Measurements from ENCODE around the gene PPIB. TPM values are rescaled to one million over a fixed set of nuclear protein-coding genes. Genes with fewer than 3 reads are reported as not detected.
A peak's percentile ranks its signal among the peaks of the same experiment; 100 is the strongest.

Gene PPIB
- total RNA-seq, 1 experiment from 2014 or later, result 433 TPM

DNA sequence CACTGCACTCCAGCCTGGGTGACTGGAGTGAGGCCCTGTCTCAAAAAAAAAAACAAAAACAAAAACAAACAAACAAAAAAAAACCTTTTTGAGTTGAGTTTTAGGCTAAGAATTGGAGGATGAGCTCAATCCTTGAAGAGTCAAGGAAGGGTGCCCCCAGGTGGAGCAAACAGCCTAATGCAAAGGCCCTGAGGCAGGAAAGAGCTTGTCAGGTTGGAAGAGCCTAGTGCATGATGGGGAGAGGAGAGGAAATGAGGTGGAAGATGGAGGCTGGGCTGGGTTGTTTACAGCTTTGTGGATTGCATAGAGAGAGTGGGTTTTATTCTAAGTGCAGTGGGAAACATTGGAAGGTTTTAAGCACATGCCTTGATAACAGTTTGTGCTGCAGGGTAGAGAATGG is 13.4 kb downstream of the PPIB start:
- H3K27ac Mint-ChIP-seq, result no peak overlapping the region
- no peak overlapping the region for H3K9ac ChIP-seq (ENCODE audit: extremely low read depth, insufficient read length, low read length)
- peak overlapping the region in 1 of 2 experiments; percentile 5; a peak in 1 of 5 replicates for H3K4me3 Mint-ChIP-seq
- TF ChIP-seq, protein P1, sequence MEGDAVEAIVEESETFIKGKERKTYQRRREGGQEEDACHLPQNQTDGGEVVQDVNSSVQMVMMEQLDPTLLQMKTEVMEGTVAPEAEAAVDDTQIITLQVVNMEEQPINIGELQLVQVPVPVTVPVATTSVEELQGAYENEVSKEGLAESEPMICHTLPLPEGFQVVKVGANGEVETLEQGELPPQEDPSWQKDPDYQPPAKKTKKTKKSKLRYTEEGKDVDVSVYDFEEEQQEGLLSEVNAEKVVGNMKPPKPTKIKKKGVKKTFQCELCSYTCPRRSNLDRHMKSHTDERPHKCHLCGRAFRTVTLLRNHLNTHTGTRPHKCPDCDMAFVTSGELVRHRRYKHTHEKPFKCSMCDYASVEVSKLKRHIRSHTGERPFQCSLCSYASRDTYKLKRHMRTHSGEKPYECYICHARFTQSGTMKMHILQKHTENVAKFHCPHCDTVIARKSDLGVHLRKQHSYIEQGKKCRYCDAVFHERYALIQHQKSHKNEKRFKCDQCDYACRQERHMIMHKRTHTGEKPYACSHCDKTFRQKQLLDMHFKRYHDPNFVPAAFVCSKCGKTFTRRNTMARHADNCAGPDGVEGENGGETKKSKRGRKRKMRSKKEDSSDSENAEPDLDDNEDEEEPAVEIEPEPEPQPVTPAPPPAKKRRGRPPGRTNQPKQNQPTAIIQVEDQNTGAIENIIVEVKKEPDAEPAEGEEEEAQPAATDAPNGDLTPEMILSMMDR (conservative IDR thresholded peaks at IDR 0.05), result peak; percentile 56; the same call in 2 of the 3 replicates
- H3K9me3 ChIP-seq (ENCODE audit: control insufficient read depth, low read depth, low read length), result no peaks in the 10 kb centered on the region
- H3K27me3 ChIP-seq (ENCODE audit: insufficient read depth, low read length), result no peaks in the 10 kb centered on the region
- H3T11ph ChIP-seq (ENCODE audit: low read length), result no peak overlapping the region
- H3K9me3 Mint-ChIP-seq, result no peaks in the 10 kb centered on the region
- H3K36me3 Mint-ChIP-seq (ENCODE audit: insufficient read depth in 1 of 3, low read depth in 3 of 3), result peaks cover under 1 to 3% (median 2%) of the 10 kb centered on the region in 3 experiments; a peak in 5 of 7 replicates
- no peak overlapping the region for H3K56ac ChIP-seq (ENCODE audit: insufficient read length, low read depth, low read length)
- no peak overlapping the region for H3K27ac ChIP-seq (ENCODE audit: insufficient read length, low read depth, low read length)
- H3K18ac ChIP-seq (ENCODE audit: insufficient read length, low read depth, low read length), result no peak overlapping the region
- no peak overlapping the region for H4K8ac ChIP-seq (replicated peaks; ENCODE audit: insufficient read length, low read depth, low read length)
- H3K4me1 Mint-ChIP-seq, result peaks cover 19 to 22% of the 10 kb centered on the region in 2 experiments
- H3K4me1 ChIP-seq (ENCODE audit: insufficient read depth, low read length), result no peaks in the 10 kb centered on the region
- H4K5ac ChIP-seq (ENCODE audit: insufficient read length, low read depth, low read length), result no peak overlapping the region
- H2BK12ac ChIP-seq (ENCODE audit: insufficient read length, low read depth, low read length), result no peak overlapping the region
- H3K79me2 ChIP-seq (ENCODE audit: insufficient read depth, low read length), result no peaks in the 10 kb centered on the region
- peaks cover 6% of the 10 kb centered on the region for H3K23me2 ChIP-seq (ENCODE audit: insufficient read length, low read depth, low read length, poor library complexity, severe bottlenecking)
- H3K14ac ChIP-seq (ENCODE audit: insufficient read depth, low read length), result no peak overlapping the region
- no peak overlapping the region for H2AFZ ChIP-seq (ENCODE audit: low read length)
- H2BK15ac ChIP-seq (ENCODE audit: low read depth, low read length), result no peak overlapping the region
- DNase-seq, result peak; percentile 64
- H3K79me1 ChIP-seq (ENCODE audit: insufficient read depth, low read depth, low read length, poor library complexity, severe bottlenecking), result no peaks in the 10 kb centered on the region
- H2BK5ac ChIP-seq (ENCODE audit: insufficient read length, low read length), result no peak overlapping the region
- H3K4ac ChIP-seq (ENCODE audit: low read depth, low read length), result no peak overlapping the region
- no peak overlapping the region for H2BK20ac ChIP-seq (ENCODE audit: low read depth, low read length, poor library complexity, severe bottlenecking)
- H4K20me1 ChIP-seq (ENCODE audit: control insufficient read depth, insufficient read depth, insufficient read length), result no peaks in the 10 kb centered on the region
- H2AK5ac ChIP-seq (ENCODE audit: insufficient read length, low read length), result no peak overlapping the region
- H4K91ac ChIP-seq (ENCODE audit: insufficient read length, low read depth, low read length), result no peak overlapping the region
- H3K4me2 ChIP-seq (ENCODE audit: insufficient read depth, insufficient read length, low read length), result no peak overlapping the region
- no peak overlapping the region for H3K23ac ChIP-seq (ENCODE audit: insufficient read length, low read depth, low read length)
- no peak overlapping the region for H2BK120ac ChIP-seq (ENCODE audit: low read depth, low read length, poor library complexity, severe bottlenecking)
- H3K27me3 Mint-ChIP-seq (ENCODE audit: low read depth), result peaks cover 24% of the 10 kb centered on the region
